Ishikawa (cell line): ENCODE data around the gene GNG2.

ENCODE experiments used
- CEBPB ChIP-seq: IDR thresholded peaks from 2 replicates; pipeline ENCODE4 v1.6.1; 2012
- CREB1 ChIP-seq: IDR thresholded peaks from 2 replicates; pipeline ENCODE4 v1.6.1; 2012; ENCODE audit warnings: low read depth
- EGR1 ChIP-seq: IDR thresholded peaks from 2 replicates; pipeline ENCODE4 v1.6.1; 2012
- EP300 ChIP-seq: IDR thresholded peaks from 2 replicates; pipeline ENCODE4 v1.6.1; 2012; ENCODE audit warnings: borderline replicate concordance
- FOXM1 ChIP-seq: IDR thresholded peaks from 2 replicates; pipeline ENCODE4 v1.6.1; 2012; ENCODE audit warnings: low read depth, borderline replicate concordance
- MAX ChIP-seq: IDR thresholded peaks from 2 replicates; pipeline ENCODE4 v1.6.1; 2012
- NFIC ChIP-seq: IDR thresholded peaks from 2 replicates; pipeline ENCODE4 v1.6.1; 2012
- RAD21 ChIP-seq: IDR thresholded peaks from 2 replicates; pipeline ENCODE4 v1.6.1; 2012; ENCODE audit warnings: low read depth
- REST ChIP-seq: IDR thresholded peaks from 2 replicates; pipeline ENCODE4 v1.6.1; 2012; ENCODE audit warnings: low read depth, mild to moderate bottlenecking
- TAF1 ChIP-seq: IDR thresholded peaks from 2 replicates; pipeline ENCODE4 v1.6.1; 2012; ENCODE audit warnings: low read depth, mild to moderate bottlenecking
- TCF12 ChIP-seq: IDR thresholded peaks from 2 replicates; pipeline ENCODE4 v1.6.1; 2012; ENCODE audit warnings: low read depth
- TEAD4 ChIP-seq: IDR thresholded peaks from 2 replicates; pipeline ENCODE4 v1.6.1; 2012
- USF1 ChIP-seq: IDR thresholded peaks from 2 replicates; pipeline ENCODE4 v1.6.1; 2012
- YY1 ChIP-seq: IDR thresholded peaks from 2 replicates; pipeline ENCODE4 v1.6.1; 2012; ENCODE audit warnings: low read depth
- ZBTB7A ChIP-seq: IDR thresholded peaks from 2 replicates; pipeline ENCODE4 v1.6.1; 2012; ENCODE audit warnings: low read depth

The GNG2 gene

GRCh38 chr14:51989293-51990234 lies 129.2 kb downstream of the GNG2 start, which contains the start of gene RTRAF:
TSS of gene RTRAF (plus strand) at chr14:51989546. CDS start at chr14:51989640, 94 bp downstream.
- TF ChIP-seq TAF1 (no peak; the same call in none of the 2 replicates), YY1 (no peak; the same call in 1 of the 2 replicates), CREB1 (peak; percentile 87), REST (no peak), CEBPB (no peak), ZBTB7A (no peak), USF1 (no peak), NFIC (no peak), MAX (peak; percentile 71), EP300 (no peak), TCF12 (peak; percentile 65), EGR1 (no peak), FOXM1 (no peak; the same call in 1 of the 2 replicates)

- TF ChIP-seq RAD21: no peak
- TF ChIP-seq TCF12: no peak
- TF ChIP-seq MAX: no peak
- no peak for TF ChIP-seq FOXM1
- no peak for TF ChIP-seq ZBTB7A
- TF ChIP-seq EP300: no peak
- TF ChIP-seq TEAD4: no peak
- no peak for TF ChIP-seq CEBPB
- no peak for TF ChIP-seq NFIC
- no peak for TF ChIP-seq REST
- no peak for TF ChIP-seq USF1
These were observed 130.1 kb downstream of the GNG2 start for GRCh38 chr14:51990488-51990887.

- TF ChIP-seq TEAD4 (no peak), REST (no peak), USF1 (no peak), CEBPB (no peak), TCF12 (no peak), TAF1 (no peak)
These were observed 133.0 kb downstream of the GNG2 start for GRCh38 chr14:51993285-51993920.
